Activated CD4-positive, alpha-beta T cell treated with anti-CD3 and anti-CD28 coated beads for 48 hours (primary cell): ENCODE data around the gene CLDN4.

ENCODE experiments used
- DNase-seq: peaks from one replicate; pipeline ENCODE4 v3.0.0-alpha.2; 2020

The CLDN4 gene

GRCh38 chr7:73876973-73877372 lies 46.2 kb downstream of the CLDN4 start:
- no peak for DNase-seq

GRCh38 chr7:73879977-73880681 lies 49.3 kb downstream of the CLDN4 start:
- DNase-seq, result no peak

- no peak for DNase-seq
Measured at GRCh38 chr7:73880755-73881328, 50.0 kb downstream of the CLDN4 start.

GRCh38 chr7:73881352-73882046 lies 50.7 kb downstream of the CLDN4 start:
- no peak for DNase-seq

- no peak for DNase-seq
Measured at GRCh38 chr7:73882047-73882402, 51.2 kb downstream of the CLDN4 start.
